Measurements from ENCODE around the gene MAML3. TPM values are rescaled to one million over a fixed set of nuclear protein-coding genes. Genes with fewer than 3 reads are reported as not detected.

MAML3 gene
- polyA plus RNA-seq, 6 donors from 2014 or later = 0.37 to 2.7 (median 1.1) TPM

DNA sequence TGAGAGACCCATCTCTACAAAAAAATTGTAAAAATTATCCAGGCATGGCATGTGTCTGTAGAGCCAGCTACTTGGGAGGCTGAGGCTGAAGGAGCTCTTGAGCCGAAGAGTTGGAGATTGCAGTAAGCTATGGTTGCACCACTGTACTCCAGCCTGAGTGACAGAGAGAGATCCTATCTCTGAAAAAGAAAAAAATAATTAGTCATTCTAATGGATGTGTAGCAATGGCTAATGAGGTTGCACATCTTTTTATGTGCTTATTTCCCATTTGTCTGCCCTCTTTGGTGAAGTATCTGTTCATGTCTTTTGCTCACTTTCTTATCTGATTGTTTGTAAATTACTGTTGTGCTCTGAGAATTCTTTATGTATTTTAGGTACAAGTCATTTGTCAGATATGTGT, 19.0 kb upstream of the MAML3 start:
- Mint-ChIP-seq H3K4me1 (peaks cover 0 to 1% (median 0%) of the 10 kb centered on the region in 3 donors), H3K36me3 (peaks cover 0 to 9% of the 10 kb centered on the region in 2 donors), H3K27me3 (peaks cover 28 to 30% (median 29%) of the 10 kb centered on the region in 3 donors), H3K4me3 (no peak overlapping the region), H3K9me3 (peaks cover 0 to 9% (median 0%) of the 10 kb centered on the region in 7 donors), H3K27ac (no peak overlapping the region)
- DNase-seq = no peak
- no peak for ATAC-seq (ENCODE audit: low read depth in 2 of 2)

- H3K4me1 Mint-ChIP-seq = peaks cover 0 to 5% (median 4%) of the 10 kb centered on the region in 3 donors
- peaks cover 6 to 19% (median 18%) of the 10 kb centered on the region in 3 donors for H3K27me3 Mint-ChIP-seq
- ATAC-seq (ENCODE audit: low read depth in 2 of 2) = no peak
- no peak overlapping the region for H3K4me3 Mint-ChIP-seq
- H3K9me3 Mint-ChIP-seq = peaks cover 0 to 12% (median 0%) of the 10 kb centered on the region in 7 donors
- no peak for DNase-seq
- H3K27ac Mint-ChIP-seq = no peak overlapping the region
- peaks cover 0 to 9% of the 10 kb centered on the region in 2 donors for H3K36me3 Mint-ChIP-seq
Measured at GRCh38 chr4:140170299-140170698, 16.3 kb upstream of the MAML3 start.

DNA sequence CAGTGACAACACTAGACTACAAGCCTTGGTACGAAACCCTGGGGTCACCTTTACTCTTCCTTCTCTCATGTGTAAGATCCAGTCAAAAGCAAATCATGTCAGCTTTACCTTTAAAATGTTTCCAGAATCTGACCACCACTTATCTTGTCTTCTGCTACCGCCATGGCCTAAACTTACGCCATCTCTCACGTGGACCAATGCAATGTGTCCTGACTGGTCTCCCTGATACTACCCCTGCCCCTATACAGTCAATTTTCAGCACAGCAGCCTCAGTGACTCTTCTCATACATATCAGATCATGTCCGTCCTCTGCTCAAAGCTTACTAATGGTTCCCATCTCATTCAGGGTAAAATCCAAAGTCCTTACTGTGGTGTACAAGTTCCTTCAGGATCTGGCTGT, 15.0 kb upstream of the MAML3 start:
- H3K27ac Mint-ChIP-seq = no peak overlapping the region
- peaks cover 0 to 5% (median 4%) of the 10 kb centered on the region in 3 donors for H3K4me1 Mint-ChIP-seq
- peaks cover 0 to 27% (median 24%) of the 10 kb centered on the region in 3 donors for H3K27me3 Mint-ChIP-seq
- H3K9me3 Mint-ChIP-seq = peaks cover 0 to 12% (median 0%) of the 10 kb centered on the region in 7 donors
- ATAC-seq (ENCODE audit: low read depth in 2 of 2) (no peak), DNase-seq (no peak)
- H3K36me3 Mint-ChIP-seq = peaks cover 0 to 9% of the 10 kb centered on the region in 2 donors
- no peak overlapping the region for H3K4me3 Mint-ChIP-seq

GRCh38 chr4:140168474-140168873, 14.5 kb upstream of the MAML3 start:
- H3K4me1 Mint-ChIP-seq = peaks cover 0 to 6% (median 4%) of the 10 kb centered on the region in 3 donors
- peaks cover 3 to 31% (median 28%) of the 10 kb centered on the region in 3 donors for H3K27me3 Mint-ChIP-seq
- no peak overlapping the region for H3K4me3 Mint-ChIP-seq
- ATAC-seq (ENCODE audit: low read depth in 2 of 2) (no peak), DNase-seq (no peak)
- no peak overlapping the region for H3K27ac Mint-ChIP-seq
- H3K36me3 Mint-ChIP-seq = peaks cover 0 to 9% of the 10 kb centered on the region in 2 donors
- peaks cover 0 to 12% (median 0%) of the 10 kb centered on the region in 7 donors for H3K9me3 Mint-ChIP-seq

DNA sequence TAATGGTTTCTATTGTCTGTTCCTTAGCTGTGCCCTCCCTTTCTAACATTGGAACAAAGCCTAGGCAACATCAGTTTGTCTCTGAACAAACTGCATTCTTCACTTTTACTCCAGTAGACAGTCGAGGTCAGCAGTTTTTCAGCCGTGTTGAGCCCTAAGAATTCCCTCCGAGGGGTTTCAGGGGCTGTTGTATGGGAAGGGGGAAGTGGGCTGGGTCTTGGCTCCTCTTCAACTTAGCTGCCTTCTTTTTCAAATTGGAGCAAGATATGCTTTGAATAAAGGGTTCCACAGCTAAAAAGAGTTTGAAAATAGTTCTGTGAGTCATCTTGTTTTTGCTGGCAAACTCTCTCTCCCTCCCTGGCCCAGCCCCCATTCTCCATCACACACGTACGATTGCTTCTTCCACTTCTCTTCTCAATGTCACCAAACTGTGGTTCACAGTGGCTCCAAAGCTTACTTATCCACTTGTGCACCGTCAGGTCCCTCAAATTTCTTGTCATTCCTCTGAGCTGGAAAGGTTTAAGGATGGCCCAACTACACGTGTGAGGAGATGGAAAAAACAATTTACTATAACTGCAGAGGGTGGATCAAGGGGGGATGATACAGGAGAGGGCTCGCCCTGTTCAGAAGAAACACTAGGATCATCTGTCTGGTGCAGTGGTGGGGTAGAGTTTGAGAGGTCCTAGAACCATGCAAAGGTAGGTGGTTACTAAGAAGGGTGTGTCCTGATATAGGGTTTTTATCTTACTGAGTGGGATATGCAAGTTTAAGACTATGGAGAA, 9.2 kb upstream of the MAML3 start:
- peaks cover 0 to 10% (median 9%) of the 10 kb centered on the region in 3 donors for H3K4me1 Mint-ChIP-seq
- DNase-seq (no peak), ATAC-seq (ENCODE audit: low read depth in 2 of 2) (no peak)
- H3K9me3 Mint-ChIP-seq = peaks cover 0 to 7% (median 4%) of the 10 kb centered on the region in 7 donors
- peaks cover 14 to 38% (median 27%) of the 10 kb centered on the region in 3 donors for H3K27me3 Mint-ChIP-seq
- H3K27ac Mint-ChIP-seq = no peak overlapping the region
- H3K4me3 Mint-ChIP-seq = peak overlapping the region in 1 of 8 donors; percentile 72
- H3K36me3 Mint-ChIP-seq = no peaks in the 10 kb centered on the region

- no peak for DNase-seq
- peaks cover 0 to 7% (median 4%) of the 10 kb centered on the region in 7 donors for H3K9me3 Mint-ChIP-seq
- peaks cover 0 to 10% (median 9%) of the 10 kb centered on the region in 3 donors for H3K4me1 Mint-ChIP-seq
- H3K27me3 Mint-ChIP-seq = peaks cover 14 to 39% (median 27%) of the 10 kb centered on the region in 3 donors
- no peak for ATAC-seq (ENCODE audit: low read depth in 2 of 2)
- H3K4me3 Mint-ChIP-seq = no peak overlapping the region
- H3K27ac Mint-ChIP-seq = no peak overlapping the region
- no peaks in the 10 kb centered on the region for H3K36me3 Mint-ChIP-seq
Measured at GRCh38 chr4:140162596-140162995, 8.6 kb upstream of the MAML3 start.

GRCh38 chr4:140158365-140159030, 4.5 kb upstream of the MAML3 start:
- Mint-ChIP-seq H3K4me3 (peak overlapping the region in 1 of 8 donors; percentile 16), H3K9me3 (peaks cover 0 to 7% (median 4%) of the 10 kb centered on the region in 7 donors), H3K4me1 (peaks cover 21 to 37% (median 26%) of the 10 kb centered on the region in 3 donors), H3K27me3 (peaks cover 11 to 40% (median 15%) of the 10 kb centered on the region in 3 donors), H3K27ac (no peak overlapping the region), H3K36me3 (no peaks in the 10 kb centered on the region)
- ATAC-seq (ENCODE audit: low read depth in 2 of 2) (no peak), DNase-seq (no peak)

DNA sequence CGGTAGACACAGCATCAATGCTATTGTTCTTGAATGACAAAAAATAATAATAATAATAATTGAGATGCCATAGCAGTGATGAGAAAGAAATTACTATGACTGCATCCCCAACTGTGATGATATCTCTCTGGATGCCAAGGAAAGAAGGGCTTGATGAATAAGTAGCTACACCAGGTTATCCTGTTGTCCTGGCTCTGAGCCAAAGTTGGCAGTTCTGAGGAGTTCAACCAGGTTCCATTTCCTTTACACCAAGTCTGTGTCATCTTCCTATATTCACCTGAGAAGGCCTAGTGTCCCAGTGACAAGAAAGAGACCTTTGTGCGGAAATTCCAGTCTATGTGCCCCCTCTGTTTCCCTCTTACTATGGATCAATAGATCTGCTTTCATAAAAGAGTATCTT, 3.4 kb upstream of the MAML3 start:
- Mint-ChIP-seq H3K4me1 (peaks cover 18 to 39% (median 31%) of the 10 kb centered on the region in 3 donors), H3K4me3 (peak overlapping the region in 1 of 8 donors; percentile 21), H3K36me3 (no peaks in the 10 kb centered on the region), H3K27me3 (peaks cover 0 to 29% (median 10%) of the 10 kb centered on the region in 3 donors), H3K27ac (peak overlapping the region in 1 of 6 donors; percentile 27), H3K9me3 (peaks cover 0 to 5% (median 4%) of the 10 kb centered on the region in 7 donors)
- DNase-seq (no peak), ATAC-seq (ENCODE audit: low read depth in 2 of 2) (no peak)

GRCh38 chr4:140156529-140157171, 2.7 kb upstream of the MAML3 start:
- peak overlapping the region in 5 of 6 donors; percentile 50 to 91 (median 88) for H3K27ac Mint-ChIP-seq
- peak; percentile 39 to 47 for ATAC-seq (ENCODE audit: low read depth in 2 of 2)
- DNase-seq = peak; percentile 79
- peak overlapping the region; percentile 71 to 84 (median 80) for H3K4me3 Mint-ChIP-seq
- peaks cover 18 to 39% (median 31%) of the 10 kb centered on the region in 3 donors for H3K4me1 Mint-ChIP-seq
- no peaks in the 10 kb centered on the region for H3K36me3 Mint-ChIP-seq
- H3K27me3 Mint-ChIP-seq = peaks cover 0 to 28% (median 10%) of the 10 kb centered on the region in 3 donors
- peaks cover 0 to 4% (median 0%) of the 10 kb centered on the region in 7 donors for H3K9me3 Mint-ChIP-seq

DNA sequence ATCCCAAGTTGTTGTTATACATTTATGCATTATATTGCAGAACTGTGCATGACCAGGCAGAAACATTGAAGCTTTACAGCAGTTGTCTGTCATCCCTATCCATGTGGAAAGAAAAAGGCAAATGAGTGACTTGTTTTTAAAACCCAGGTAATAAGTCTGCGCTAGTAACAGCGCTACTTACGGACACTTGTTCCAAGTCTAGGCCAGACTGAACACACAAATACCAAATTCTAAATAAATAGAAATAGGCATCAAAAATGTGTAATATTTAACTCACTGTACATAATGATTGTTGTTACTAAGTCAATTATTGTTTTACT, 548 bp upstream of the MAML3 start:
- DNase-seq (no peak), ATAC-seq (ENCODE audit: low read depth in 2 of 2) (no peak)
- Mint-ChIP-seq H3K27ac (peak overlapping the region; percentile 47 to 94 (median 88)), H3K9me3 (no peaks in the 10 kb centered on the region), H3K4me1 (peaks cover 18 to 47% (median 37%) of the 10 kb centered on the region in 3 donors), H3K27me3 (peaks cover 0 to 21% (median 4%) of the 10 kb centered on the region in 3 donors), H3K36me3 (no peaks in the 10 kb centered on the region), H3K4me3 (peak overlapping the region; percentile 95 to 100 (median 98))

GRCh38 chr4:140153419-140153717, 616 bp downstream of the MAML3 start:
- H3K36me3 Mint-ChIP-seq = no peaks in the 10 kb centered on the region
- DNase-seq (no peak), ATAC-seq (ENCODE audit: low read depth in 2 of 2) (no peak)
- peak overlapping the region; percentile 66 to 96 (median 92) for H3K27ac Mint-ChIP-seq
- H3K9me3 Mint-ChIP-seq = no peaks in the 10 kb centered on the region
- peaks cover 18 to 45% (median 37%) of the 10 kb centered on the region in 3 donors for H3K4me1 Mint-ChIP-seq
- peaks cover 0 to 21% (median 4%) of the 10 kb centered on the region in 3 donors for H3K27me3 Mint-ChIP-seq
- H3K4me3 Mint-ChIP-seq = peak overlapping the region; percentile 95 to 100 (median 98)

- peaks cover 0 to 21% (median 4%) of the 10 kb centered on the region in 3 donors for H3K27me3 Mint-ChIP-seq
- H3K4me1 Mint-ChIP-seq = peaks cover 16 to 43% (median 37%) of the 10 kb centered on the region in 3 donors
- no peaks in the 10 kb centered on the region for H3K36me3 Mint-ChIP-seq
- ATAC-seq (ENCODE audit: low read depth in 2 of 2) = no peak
- H3K9me3 Mint-ChIP-seq = no peaks in the 10 kb centered on the region
- DNase-seq = peak; percentile 55
- H3K27ac Mint-ChIP-seq = peak overlapping the region; percentile 72 to 98 (median 96)
- peak overlapping the region; percentile 95 to 100 (median 98) for H3K4me3 Mint-ChIP-seq
Measured at GRCh38 chr4:140152751-140153418, 1.1 kb downstream of the MAML3 start.
